Choroid plexus epithelial cell (primary cell): Measurements from ENCODE around the gene MZT2B.
"Not testable (repeated sequence)": the region's sequence is repeated elsewhere in the genome, so short reads cannot be mapped to it uniquely, and the experiment has no call there.

Source experiments
- DNase-seq: peaks from one replicate; pipeline ENCODE4 v3.0.0-alpha.2; 2010; ENCODE audit warnings: low read depth
- H3K4me3 ChIP-seq: 2 replicates; pipeline ENCODE4 v1.5.1; 2011; ENCODE audit warnings: low read depth, mild to moderate bottlenecking, control low read depth, low read length, moderate library complexity
- CTCF ChIP-seq: conservative IDR thresholded peaks from 2 replicates; pipeline ENCODE4 v1.5.1; 2011; ENCODE audit warnings: low read depth, mild to moderate bottlenecking, control low read depth, inconsistent platforms, low read length, moderate library complexity

MZT2B gene

DNA sequence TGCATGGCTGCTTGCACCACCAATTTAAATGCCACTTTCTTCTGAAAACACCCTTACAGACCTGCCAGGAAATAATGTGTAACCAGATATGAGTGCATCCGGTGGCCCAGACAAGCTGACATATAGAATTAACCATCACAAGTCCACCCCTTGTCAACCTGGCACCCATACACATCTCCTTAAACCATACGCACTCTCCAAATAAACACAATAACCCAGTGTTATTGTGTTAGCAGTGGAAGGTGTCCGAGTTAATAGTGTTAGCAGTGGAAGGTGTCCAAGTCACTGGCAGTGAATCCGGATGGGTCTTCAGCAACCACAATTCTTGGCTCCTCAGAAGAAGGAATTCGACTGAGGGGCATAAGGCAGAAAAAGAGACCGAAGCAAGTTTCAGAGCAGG is 33.5 kb upstream of the MZT2B start:
- H3K4me3 ChIP-seq, DNase-seq: not testable (repeated sequence)

DNA sequence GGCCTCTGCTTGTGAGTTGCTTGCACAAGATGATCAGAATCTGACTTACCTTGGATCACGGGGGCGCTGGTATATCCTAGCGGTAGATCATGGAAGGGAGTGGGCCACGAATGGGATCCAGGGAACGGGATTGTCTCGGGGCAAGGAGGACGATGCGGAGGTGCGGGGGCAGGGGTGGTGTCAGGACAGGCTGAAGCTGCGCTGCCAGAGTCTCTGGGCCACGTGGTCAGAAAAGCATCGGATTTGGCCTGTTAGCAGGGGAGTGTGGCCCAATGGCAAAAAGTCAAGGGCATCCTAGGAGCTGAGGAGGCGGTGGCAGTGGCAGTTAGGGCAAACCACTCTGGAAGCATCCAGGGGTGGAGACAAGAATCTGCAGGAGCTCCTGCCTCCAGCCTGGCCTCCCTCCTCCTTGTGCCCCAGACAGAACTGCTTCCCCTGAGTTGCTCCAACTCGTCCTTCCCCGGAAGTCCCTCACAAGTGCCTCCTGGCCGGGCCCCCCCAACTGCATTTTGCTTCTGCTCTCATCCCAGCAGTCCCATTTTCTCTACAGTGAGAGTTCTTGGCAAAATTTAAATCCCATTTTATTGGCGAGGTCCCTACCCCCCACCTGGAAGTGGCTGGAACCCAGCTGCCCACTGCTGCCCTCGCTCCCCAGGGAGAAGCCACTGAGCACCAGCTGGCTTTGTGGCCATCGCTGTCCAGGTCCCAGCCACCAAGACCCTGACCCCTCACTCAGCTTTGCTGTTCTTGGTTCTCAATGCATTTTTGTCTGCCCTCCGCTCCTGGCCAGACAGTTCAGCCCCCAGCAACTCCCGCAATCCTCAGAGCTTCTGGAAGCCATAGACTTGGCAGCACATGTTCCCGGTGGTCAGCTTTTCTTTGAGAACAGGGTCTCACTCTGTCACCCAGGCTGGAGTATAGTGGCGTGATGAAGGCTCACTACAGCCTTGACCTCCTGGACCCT is 31.6 kb upstream of the MZT2B start:
- DNase-seq: no peak
- H3K4me3 ChIP-seq: no peak overlapping the region
- TF ChIP-seq CTCF: no peak

- H3K4me3 ChIP-seq: not testable (repeated sequence)
These were observed 30.9 kb upstream of the MZT2B start for GRCh38 chr2:130151145-130151512.

GRCh38 chr2:130152136-130152815 is 29.8 kb upstream of the MZT2B start:
- not testable (repeated sequence) for H3K4me3 ChIP-seq, DNase-seq

More at GRCh38 chr2:130151145-130151512, 30.9 kb upstream of the MZT2B start:
- DNase-seq: not testable (repeated sequence)

GRCh38 chr2:130152816-130153595 is 29.1 kb upstream of the MZT2B start:
- no peak for DNase-seq
- no peak overlapping the region for H3K4me3 ChIP-seq
- no peak for TF ChIP-seq CTCF

GRCh38 chr2:130153721-130154422 is 28.2 kb upstream of the MZT2B start:
- DNase-seq, H3K4me3 ChIP-seq: not testable (repeated sequence)

GRCh38 chr2:130154423-130154770 is 27.7 kb upstream of the MZT2B start:
- not testable (repeated sequence) for H3K4me3 ChIP-seq, DNase-seq

GRCh38 chr2:130154773-130155765 is 27.0 kb upstream of the MZT2B start:
- H3K4me3 ChIP-seq: no peak overlapping the region
- DNase-seq: no peak
- TF ChIP-seq CTCF: no peak
